HepG2 (cell line): ENCODE results near the gene LLGL2. TPM values are rescaled to one million over a fixed set of nuclear protein-coding genes. Genes with fewer than 3 reads are reported as not detected.

ENCODE experiments used
- ARNT2 ChIP-seq: sonication (generic); formaldehyde crosslinking; IDR thresholded peaks from 2 replicates; pipeline ENCODE4 v1.8.0; 2022; ENCODE audit warnings: mild to moderate bottlenecking, low read depth, missing genetic modification reagents, moderate library complexity
- ASH2L ChIP-seq: fragments of 300-600, 200-600 bp; sonication (generic); IDR thresholded peaks from 2 replicates; pipeline ENCODE4 v1.7.0; 2017; ENCODE audit warnings: low read depth, mild to moderate bottlenecking, moderate library complexity, mixed read lengths, low read length; ENCODE audit not compliant: insufficient read length
- ELF4 ChIP-seq: sonication (generic); formaldehyde crosslinking; IDR thresholded peaks from 2 replicates; pipeline ENCODE4 v1.5.0; 2020; ENCODE audit warnings: missing genetic modification reagents, mild to moderate bottlenecking, moderate library complexity, borderline replicate concordance
- NCOA2 ChIP-seq: sonication (generic); formaldehyde crosslinking; IDR thresholded peaks from 2 replicates; pipeline ENCODE4 v1.8.0; 2022; ENCODE audit warnings: inconsistent platforms
- NR3C1 ChIP-seq: sonication (generic); formaldehyde crosslinking; IDR thresholded peaks from 2 replicates; pipeline ENCODE4 v1.4.0; 2020; ENCODE audit warnings: missing genetic modification reagents
- PHF20 ChIP-seq: sonication (generic); formaldehyde crosslinking; IDR thresholded peaks from 2 replicates; pipeline ENCODE4 v1.5.0; 2020; ENCODE audit warnings: mild to moderate bottlenecking, missing genetic modification reagents
- RFX3 ChIP-seq: IDR thresholded peaks from 2 replicates; pipeline ENCODE4 v1.6.1; 2016; ENCODE audit warnings: missing biosample characterization, missing genetic modification reagents
- SRF ChIP-seq: IDR thresholded peaks from 2 replicates; pipeline ENCODE4 v1.6.1; 2011; ENCODE audit warnings: mild to moderate bottlenecking, low read depth, low read length, moderate library complexity
- TARDBP ChIP-seq: sonication (generic); formaldehyde crosslinking; IDR thresholded peaks from 2 replicates; pipeline ENCODE4 v1.8.0; 2022; ENCODE audit warnings: mild to moderate bottlenecking, missing genetic modification reagents
- THAP7 ChIP-seq: sonication (generic); formaldehyde crosslinking; IDR thresholded peaks from 2 replicates; pipeline ENCODE4 v1.8.1; 2023; ENCODE audit warnings: mild to moderate bottlenecking, missing genetic modification reagents
- TMF1 ChIP-seq: sonication (generic); formaldehyde crosslinking; IDR thresholded peaks from 2 replicates; pipeline ENCODE4 v1.8.1; 2022; ENCODE audit warnings: low read depth, missing genetic modification reagents
- ZC3H13 ChIP-seq: sonication (generic); formaldehyde crosslinking; IDR thresholded peaks from 2 replicates; pipeline ENCODE4 v1.8.1; 2023; ENCODE audit warnings: mild to moderate bottlenecking, missing genetic modification reagents, moderate library complexity
- ZEB1 ChIP-seq: IDR thresholded peaks from 2 replicates; pipeline ENCODE4 v1.6.1; 2012; ENCODE audit warnings: mild to moderate bottlenecking, low read depth, inconsistent platforms; ENCODE audit not compliant: insufficient replicate concordance
- ZKSCAN5 ChIP-seq: sonication (generic); formaldehyde crosslinking; IDR thresholded peaks from 2 replicates; pipeline ENCODE4 v1.5.1; 2020; ENCODE audit warnings: mild to moderate bottlenecking, missing genetic modification reagents
- ZNF468 ChIP-seq: sonication (generic); formaldehyde crosslinking; IDR thresholded peaks from 2 replicates; pipeline ENCODE4 v1.8.0; 2022; ENCODE audit warnings: mild to moderate bottlenecking, moderate library complexity, missing genetic modification reagents
- ZNF567 ChIP-seq: sonication (generic); formaldehyde crosslinking; IDR thresholded peaks from 2 replicates; pipeline ENCODE4 v1.8.1; 2023; ENCODE audit warnings: mild to moderate bottlenecking, missing genetic modification reagents, borderline replicate concordance
- ZNF766 ChIP-seq: sonication (generic); formaldehyde crosslinking; IDR thresholded peaks from 2 replicates; pipeline ENCODE4 v1.5.0; 2020; ENCODE audit warnings: missing genetic modification reagents, borderline replicate concordance
- polyA plus RNA-seq, 8 experiments: library from polyadenylated mRNA; depleted of rRNA in 3 of 8; stranded (reverse) in 7 of 8; unstranded in 1 of 8; fragments of >200 nt; fragmentation: Illumina TruSeq in 4 of 8; extraction: Trizol in 4 of 8; gene quantifications; 2 replicates each; pipeline versions ENCODE4 v1.2.1 to v1.2.3, GENCODE V29; 2011 to 2016; ENCODE audit warnings: low read depth in 4 of 8, missing spikeins in 1 of 8, mixed read lengths in 1 of 8; ENCODE audit not compliant: insufficient read depth in 1 of 8
- total RNA-seq, 5 experiments: library from RNA; depleted of rRNA; stranded (reverse); fragments of >200 nt; fragmentation: Illumina TruSeq; extraction: Trizol; gene quantifications; 2 replicates each; pipeline ENCODE4 v1.2.3, GENCODE V29; 2016; ENCODE audit warnings: low read depth in 1 of 5
- TF ChIP-seq, protein P1 (sequence below): sonication (generic); formaldehyde crosslinking; conservative IDR thresholded peaks from 2 replicates; pipeline ENCODE4 v1.4.0; 2020; ENCODE audit warnings: mild to moderate bottlenecking, missing genetic modification reagents, moderate library complexity
- TF ChIP-seq, protein P2 (sequence below): sonication (generic); formaldehyde crosslinking; IDR thresholded peaks from 2 replicates; pipeline ENCODE4 v1.9.0; 2021; ENCODE audit warnings: missing genetic modification reagents, borderline replicate concordance
- TF ChIP-seq, protein P3 (sequence below): IDR thresholded peaks from 2 replicates; pipeline ENCODE4 v1.6.1; 2012; ENCODE audit warnings: inconsistent platforms
- TF ChIP-seq, protein P4 (sequence below): sonication (generic); formaldehyde crosslinking; IDR thresholded peaks from 2 replicates; pipeline ENCODE4 v1.5.1; 2020; ENCODE audit warnings: mild to moderate bottlenecking, missing genetic modification reagents, borderline replicate concordance

LLGL2 gene
- total and polyA plus RNA-seq, 2 of the 13 experiments (the other 11 are each of a cell fraction or from before 2014, with no cell fraction given) = 83.0 to 86.7 TPM

DNA sequence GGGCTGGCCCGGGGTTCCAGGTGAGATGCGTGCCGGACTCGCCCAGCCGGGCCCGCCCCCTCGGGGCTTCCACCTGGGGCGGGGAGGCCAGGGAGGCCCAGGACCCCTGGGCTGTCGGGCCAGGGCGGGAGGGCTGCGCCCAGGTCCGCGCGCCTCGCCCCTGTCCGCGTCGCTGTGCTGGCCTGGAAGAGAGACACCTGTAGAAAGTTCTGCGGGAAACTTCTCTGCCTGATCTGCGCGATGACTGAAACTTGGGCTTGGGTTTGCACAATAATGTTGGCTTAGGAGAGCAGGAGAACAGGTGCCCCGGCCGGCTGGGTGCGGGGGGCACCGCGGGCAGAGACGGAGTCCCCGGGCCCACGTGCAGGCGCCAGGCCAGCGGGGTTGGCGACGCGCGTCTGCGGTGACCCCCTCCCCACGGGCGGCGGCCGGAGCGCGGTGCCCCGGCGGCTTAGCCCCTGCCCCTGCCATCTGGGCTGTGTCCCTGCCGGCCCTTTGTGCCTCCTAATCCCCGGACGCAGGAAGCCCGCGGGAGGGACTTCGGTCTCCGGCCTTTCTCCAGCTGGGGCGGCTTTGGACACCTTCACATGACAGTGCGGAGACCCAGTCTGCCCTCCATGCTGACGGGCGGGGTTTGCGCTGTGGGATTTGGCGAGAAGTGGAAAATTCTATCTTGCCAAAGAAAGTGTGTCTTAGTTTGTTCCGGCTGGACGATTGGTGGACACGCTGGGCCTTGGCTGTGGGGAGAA is 483 bp downstream of the LLGL2 start (continued):
- 0 out of 2 replicates have a peak, but pooled peaks have one; percentile 66 for TF ChIP-seq ZNF766 (CRISPR knock-in tag)
- TF ChIP-seq TMF1 (CRISPR knock-in tag) = no peak; the same call in none of the 2 replicates
- TF ChIP-seq RFX3 (CRISPR knock-in tag) = no peak
- no peak; the same call in 1 of the 2 replicates for TF ChIP-seq ELF4 (CRISPR knock-in tag)
- TF ChIP-seq, protein P1, sequence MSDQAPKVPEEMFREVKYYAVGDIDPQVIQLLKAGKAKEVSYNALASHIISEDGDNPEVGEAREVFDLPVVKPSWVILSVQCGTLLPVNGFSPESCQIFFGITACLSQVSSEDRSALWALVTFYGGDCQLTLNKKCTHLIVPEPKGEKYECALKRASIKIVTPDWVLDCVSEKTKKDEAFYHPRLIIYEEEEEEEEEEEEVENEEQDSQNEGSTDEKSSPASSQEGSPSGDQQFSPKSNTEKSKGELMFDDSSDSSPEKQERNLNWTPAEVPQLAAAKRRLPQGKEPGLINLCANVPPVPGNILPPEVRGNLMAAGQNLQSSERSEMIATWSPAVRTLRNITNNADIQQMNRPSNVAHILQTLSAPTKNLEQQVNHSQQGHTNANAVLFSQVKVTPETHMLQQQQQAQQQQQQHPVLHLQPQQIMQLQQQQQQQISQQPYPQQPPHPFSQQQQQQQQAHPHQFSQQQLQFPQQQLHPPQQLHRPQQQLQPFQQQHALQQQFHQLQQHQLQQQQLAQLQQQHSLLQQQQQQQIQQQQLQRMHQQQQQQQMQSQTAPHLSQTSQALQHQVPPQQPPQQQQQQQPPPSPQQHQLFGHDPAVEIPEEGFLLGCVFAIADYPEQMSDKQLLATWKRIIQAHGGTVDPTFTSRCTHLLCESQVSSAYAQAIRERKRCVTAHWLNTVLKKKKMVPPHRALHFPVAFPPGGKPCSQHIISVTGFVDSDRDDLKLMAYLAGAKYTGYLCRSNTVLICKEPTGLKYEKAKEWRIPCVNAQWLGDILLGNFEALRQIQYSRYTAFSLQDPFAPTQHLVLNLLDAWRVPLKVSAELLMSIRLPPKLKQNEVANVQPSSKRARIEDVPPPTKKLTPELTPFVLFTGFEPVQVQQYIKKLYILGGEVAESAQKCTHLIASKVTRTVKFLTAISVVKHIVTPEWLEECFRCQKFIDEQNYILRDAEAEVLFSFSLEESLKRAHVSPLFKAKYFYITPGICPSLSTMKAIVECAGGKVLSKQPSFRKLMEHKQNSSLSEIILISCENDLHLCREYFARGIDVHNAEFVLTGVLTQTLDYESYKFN (CRISPR knock-in tag) = peak; percentile 31; the same call in 1 of the 2 replicates
- TF ChIP-seq TARDBP (CRISPR knock-in tag) = no peak
- TF ChIP-seq ARNT2 (CRISPR knock-in tag) = no peak; the same call in 1 of the 2 replicates
- TF ChIP-seq PHF20 = no peak
- TF ChIP-seq ZEB1 = no peak
- TF ChIP-seq ZNF567 (CRISPR knock-in tag) = no peak
- TF ChIP-seq, protein P2, sequence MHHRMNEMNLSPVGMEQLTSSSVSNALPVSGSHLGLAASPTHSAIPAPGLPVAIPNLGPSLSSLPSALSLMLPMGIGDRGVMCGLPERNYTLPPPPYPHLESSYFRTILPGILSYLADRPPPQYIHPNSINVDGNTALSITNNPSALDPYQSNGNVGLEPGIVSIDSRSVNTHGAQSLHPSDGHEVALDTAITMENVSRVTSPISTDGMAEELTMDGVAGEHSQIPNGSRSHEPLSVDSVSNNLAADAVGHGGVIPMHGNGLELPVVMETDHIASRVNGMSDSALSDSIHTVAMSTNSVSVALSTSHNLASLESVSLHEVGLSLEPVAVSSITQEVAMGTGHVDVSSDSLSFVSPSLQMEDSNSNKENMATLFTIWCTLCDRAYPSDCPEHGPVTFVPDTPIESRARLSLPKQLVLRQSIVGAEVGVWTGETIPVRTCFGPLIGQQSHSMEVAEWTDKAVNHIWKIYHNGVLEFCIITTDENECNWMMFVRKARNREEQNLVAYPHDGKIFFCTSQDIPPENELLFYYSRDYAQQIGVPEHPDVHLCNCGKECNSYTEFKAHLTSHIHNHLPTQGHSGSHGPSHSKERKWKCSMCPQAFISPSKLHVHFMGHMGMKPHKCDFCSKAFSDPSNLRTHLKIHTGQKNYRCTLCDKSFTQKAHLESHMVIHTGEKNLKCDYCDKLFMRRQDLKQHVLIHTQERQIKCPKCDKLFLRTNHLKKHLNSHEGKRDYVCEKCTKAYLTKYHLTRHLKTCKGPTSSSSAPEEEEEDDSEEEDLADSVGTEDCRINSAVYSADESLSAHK (CRISPR knock-in tag) = no peak
- TF ChIP-seq, protein P3, sequence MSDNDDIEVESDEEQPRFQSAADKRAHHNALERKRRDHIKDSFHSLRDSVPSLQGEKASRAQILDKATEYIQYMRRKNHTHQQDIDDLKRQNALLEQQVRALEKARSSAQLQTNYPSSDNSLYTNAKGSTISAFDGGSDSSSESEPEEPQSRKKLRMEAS = peak; percentile 90
- no peak for TF ChIP-seq ZC3H13
- no peak for TF ChIP-seq ZNF468 (CRISPR knock-in tag)
- TF ChIP-seq ZKSCAN5 = no peak
- TF ChIP-seq, protein P4, sequence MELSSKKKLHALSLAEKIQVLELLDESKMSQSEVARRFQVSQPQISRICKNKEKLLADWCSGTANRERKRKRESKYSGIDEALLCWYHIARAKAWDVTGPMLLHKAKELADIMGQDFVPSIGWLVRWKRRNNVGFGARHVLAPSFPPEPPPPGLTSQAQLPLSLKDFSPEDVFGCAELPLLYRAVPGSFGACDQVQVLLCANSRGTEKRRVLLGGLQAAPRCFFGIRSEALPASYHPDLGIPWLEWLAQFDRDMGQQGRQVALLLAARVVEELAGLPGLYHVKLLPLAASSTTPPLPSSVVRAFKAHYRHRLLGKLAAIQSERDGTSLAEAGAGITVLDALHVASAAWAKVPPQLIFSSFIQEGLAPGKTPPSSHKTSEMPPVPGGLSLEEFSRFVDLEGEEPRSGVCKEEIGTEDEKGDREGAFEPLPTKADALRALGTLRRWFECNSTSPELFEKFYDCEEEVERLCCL = no peak
- no peak for TF ChIP-seq THAP7
- peak; percentile 29; the same call in 1 of the 2 replicates for TF ChIP-seq NCOA2 (CRISPR knock-in tag)
- TF ChIP-seq SRF = no peak
- peak; percentile 12 for TF ChIP-seq ASH2L
- TF ChIP-seq NR3C1 (CRISPR knock-in tag) = no peak
